GM12892 (cell line): Measurements from ENCODE around the gene ETS1.

ENCODE experiments used
- POLR2A ChIP-seq: IDR thresholded peaks from 2 replicates; pipeline ENCODE4 v1.6.1; 2011; ENCODE audit warnings: low read depth, low read length, control low read depth
- POLR2AphosphoS5 ChIP-seq: IDR thresholded peaks from 2 replicates; pipeline ENCODE4 v1.6.1; 2011; ENCODE audit warnings: low read depth, low read length, control low read depth
- TAF1 ChIP-seq: IDR thresholded peaks from 2 replicates; pipeline ENCODE4 v1.6.1; 2011; ENCODE audit warnings: low read depth, mild to moderate bottlenecking, control low read depth, low read length, borderline replicate concordance

GRCh38 chr11:128477811-128478210, 109.5 kb downstream of the ETS1 start:
- TF ChIP-seq POLR2A: no peak
- TF ChIP-seq POLR2AphosphoS5: no peak
- TF ChIP-seq TAF1: no peak
